HG03066 (cell line): Measurements from ENCODE around the gene TTC39A.
"Not testable (repeated sequence)": the region's sequence is repeated elsewhere in the genome, so short reads cannot be mapped to it uniquely, and the experiment has no call there.

Experiments used
- ATAC-seq: cut with Tn5 transposase; IDR thresholded peaks from one replicate; pipeline ENCODE4 v1.9.1; 2021; ENCODE audit warnings: low read depth; ENCODE audit not compliant: unreplicated experiment

Gene TTC39A

GRCh38 chr1:51272916-51273315 lies 57.4 kb downstream of the TTC39A start:
- no peak for ATAC-seq

GRCh38 chr1:51270751-51271150 lies 59.6 kb downstream of the TTC39A start:
- ATAC-seq, result no peak

- peak; percentile 31 for ATAC-seq
These were observed 61.7 kb downstream of the TTC39A start for GRCh38 chr1:51268634-51269033.

- ATAC-seq, result no peak
These were observed 63.6 kb downstream of the TTC39A start for GRCh38 chr1:51266791-51267190.

GRCh38 chr1:51266181-51266580 lies 64.2 kb downstream of the TTC39A start:
- ATAC-seq, result no peak

- no peak for ATAC-seq
These were observed 64.7 kb downstream of the TTC39A start for GRCh38 chr1:51265618-51266017.

GRCh38 chr1:51264451-51264850 lies 65.9 kb downstream of the TTC39A start:
- no peak for ATAC-seq

GRCh38 chr1:51263147-51263877 lies 67.0 kb downstream of the TTC39A start:
- ATAC-seq, result no peak

GRCh38 chr1:51255331-51255730 lies 75.0 kb downstream of the TTC39A start:
- no peak for ATAC-seq

- ATAC-seq, result no peak
These were observed 76.7 kb downstream of the TTC39A start for GRCh38 chr1:51253691-51254090.

- no peak for ATAC-seq
These were observed 78.0 kb downstream of the TTC39A start for GRCh38 chr1:51252366-51252765.

- not testable (repeated sequence) for ATAC-seq
These were observed 79.2 kb downstream of the TTC39A start for GRCh38 chr1:51251165-51251564.

- ATAC-seq, result not testable (repeated sequence)
These were observed 79.6 kb downstream of the TTC39A start for GRCh38 chr1:51250729-51251128.

GRCh38 chr1:51249445-51249844 lies 80.9 kb downstream of the TTC39A start:
- no peak for ATAC-seq

GRCh38 chr1:51247499-51247898 lies 82.9 kb downstream of the TTC39A start:
- no peak for ATAC-seq

- ATAC-seq, result peak; percentile 85
These were observed 83.3 kb downstream of the TTC39A start for GRCh38 chr1:51247022-51247421.

- no peak for ATAC-seq
These were observed 87.8 kb downstream of the TTC39A start for GRCh38 chr1:51242546-51242945.

- ATAC-seq, result no peak
These were observed 89.2 kb downstream of the TTC39A start for GRCh38 chr1:51241119-51241518.

GRCh38 chr1:51240084-51240483 lies 90.3 kb downstream of the TTC39A start:
- no peak for ATAC-seq

- no peak for ATAC-seq
These were observed 92.3 kb downstream of the TTC39A start for GRCh38 chr1:51238034-51238403.

GRCh38 chr1:51237351-51238033 lies 92.9 kb downstream of the TTC39A start:
- no peak for ATAC-seq
